Stimulated activated CD4-positive, alpha-beta T cell treated with anti-CD3 and anti-CD28 coated beads, Interleukin-1b, Interleukin-23, amount 100 ng/mL, for 24 hours (primary cell): Measurements from ENCODE around the gene LTBR.

Experiments
- DNase-seq, 4 experiments: peaks; one replicate each; pipeline ENCODE4 v3.0.0-alpha.2; 2020; ENCODE audit warnings: low read depth in 4 of 4, low spot score in 1 of 4

The LTBR gene

DNA sequence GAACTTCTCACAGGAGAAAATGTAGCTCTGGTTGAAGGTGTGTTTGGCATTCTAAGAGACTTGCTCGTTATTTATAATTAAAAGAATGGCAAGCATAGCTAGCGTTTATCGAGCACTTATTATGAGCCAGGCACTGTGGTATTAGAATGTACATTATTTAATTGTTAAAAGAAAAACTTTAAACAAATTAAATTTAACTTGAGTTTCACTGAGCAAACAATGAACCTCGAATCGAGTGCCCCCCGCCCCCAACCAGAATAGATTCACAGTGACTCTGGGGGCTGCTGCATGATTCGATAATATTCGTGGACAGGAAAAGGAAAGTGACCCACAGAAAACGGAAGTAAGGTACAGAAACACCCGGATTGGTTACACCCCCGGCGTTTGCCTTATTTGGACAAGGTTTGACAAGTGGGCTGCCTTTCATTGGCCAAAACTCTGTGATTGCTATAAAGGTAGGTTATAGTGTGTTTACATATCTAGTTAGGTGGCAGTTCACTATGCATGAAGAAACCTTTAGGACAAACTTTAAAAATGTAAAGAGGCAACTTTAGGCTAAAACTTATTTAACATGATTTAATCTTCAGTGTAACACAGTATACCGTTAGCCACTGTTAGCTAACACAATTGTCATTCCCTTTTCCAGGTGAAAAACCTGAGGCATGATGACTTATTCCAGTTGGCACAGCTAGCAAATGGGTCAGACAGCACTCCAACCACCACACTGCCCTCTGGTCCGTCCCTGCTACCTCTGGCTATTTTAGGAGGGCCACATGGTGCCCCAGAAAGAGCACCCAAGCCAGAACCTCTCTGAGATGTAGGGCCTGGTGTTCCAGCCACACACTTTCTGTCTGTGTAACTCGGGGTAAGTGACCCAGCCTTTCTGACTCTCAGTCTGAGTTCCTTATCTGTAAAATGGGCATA lies 15.7 kb upstream of the LTBR start:
- no peak for DNase-seq

DNA sequence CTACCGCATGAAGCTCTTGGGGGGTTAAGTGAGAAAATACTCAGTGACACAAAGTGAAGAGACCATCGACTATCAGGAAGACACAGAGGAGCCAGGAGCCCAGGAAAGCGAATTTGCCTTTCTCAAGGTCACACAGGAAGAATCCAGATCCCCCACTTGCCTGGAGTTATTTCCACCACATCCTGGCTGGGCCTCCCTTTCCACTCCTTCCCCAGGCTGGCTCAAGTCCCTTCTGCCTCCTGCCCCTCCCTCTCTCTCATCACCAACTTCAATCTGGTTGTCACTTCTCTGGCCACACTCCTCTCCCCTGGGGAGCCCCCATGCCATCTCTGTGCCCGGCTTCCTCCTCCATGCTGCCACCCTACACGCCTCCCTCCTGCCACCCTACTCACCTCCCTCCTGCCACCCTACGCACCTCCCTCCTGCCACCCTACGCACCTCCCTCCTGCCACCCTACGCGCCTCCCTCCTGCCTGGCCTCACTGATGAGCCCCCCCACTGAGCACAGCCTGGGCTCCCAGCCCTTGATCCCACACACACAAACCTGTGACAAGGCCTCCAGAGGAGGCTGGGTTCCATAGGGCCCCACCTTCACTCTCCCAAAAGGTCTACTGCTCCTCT lies 14.9 kb upstream of the LTBR start:
- no peak for DNase-seq

DNA sequence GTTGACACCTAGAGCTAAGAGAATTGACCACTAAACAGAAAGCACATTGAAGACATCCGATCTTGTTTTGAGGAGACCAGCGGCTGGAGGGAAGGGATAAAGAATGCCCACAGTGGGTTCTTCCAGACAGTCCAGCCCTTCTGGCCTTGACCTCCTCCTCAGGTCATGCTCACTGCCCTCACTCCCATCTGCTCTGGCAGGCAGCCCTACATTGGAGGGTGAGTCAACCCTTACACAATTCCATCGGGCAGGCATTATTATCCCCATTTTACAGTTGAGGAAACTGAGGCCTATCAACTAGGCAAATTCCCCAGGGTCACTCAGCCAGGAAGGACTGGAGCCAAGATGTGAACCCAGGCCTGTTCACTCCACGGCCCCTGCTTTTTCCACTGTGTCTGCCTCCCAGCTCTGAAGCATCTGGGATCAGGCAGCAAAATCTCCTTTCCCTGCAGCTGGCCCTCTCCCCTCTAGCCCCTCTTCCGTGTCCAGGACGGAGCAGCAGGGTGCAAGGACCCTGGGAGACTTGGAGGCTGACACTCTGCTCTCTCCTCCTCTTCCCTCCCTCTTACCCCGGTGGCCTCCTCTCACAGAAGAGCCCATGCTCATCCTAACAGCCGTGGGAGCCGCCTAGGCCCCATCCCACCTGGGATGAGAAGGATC lies 13.9 kb upstream of the LTBR start:
- no peak for DNase-seq

DNA sequence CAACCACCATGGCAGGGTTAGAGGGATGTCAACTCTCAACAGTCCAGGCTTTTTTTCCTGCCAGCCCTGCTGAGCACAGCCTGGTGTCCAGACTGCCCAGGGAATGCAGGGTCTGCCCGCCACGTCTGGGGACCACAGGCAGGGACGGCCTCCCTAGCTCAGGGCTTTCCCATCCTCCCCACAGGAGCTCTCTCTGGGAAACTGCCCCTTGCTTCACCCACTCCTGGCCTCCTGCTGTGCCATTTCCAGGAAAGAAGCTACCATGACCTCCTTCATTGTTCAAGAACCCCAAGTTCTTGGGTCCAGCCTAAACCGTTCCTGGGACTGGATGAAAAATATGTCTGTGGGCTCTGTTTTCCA lies 13.4 kb upstream of the LTBR start:
- no peak for DNase-seq

DNA sequence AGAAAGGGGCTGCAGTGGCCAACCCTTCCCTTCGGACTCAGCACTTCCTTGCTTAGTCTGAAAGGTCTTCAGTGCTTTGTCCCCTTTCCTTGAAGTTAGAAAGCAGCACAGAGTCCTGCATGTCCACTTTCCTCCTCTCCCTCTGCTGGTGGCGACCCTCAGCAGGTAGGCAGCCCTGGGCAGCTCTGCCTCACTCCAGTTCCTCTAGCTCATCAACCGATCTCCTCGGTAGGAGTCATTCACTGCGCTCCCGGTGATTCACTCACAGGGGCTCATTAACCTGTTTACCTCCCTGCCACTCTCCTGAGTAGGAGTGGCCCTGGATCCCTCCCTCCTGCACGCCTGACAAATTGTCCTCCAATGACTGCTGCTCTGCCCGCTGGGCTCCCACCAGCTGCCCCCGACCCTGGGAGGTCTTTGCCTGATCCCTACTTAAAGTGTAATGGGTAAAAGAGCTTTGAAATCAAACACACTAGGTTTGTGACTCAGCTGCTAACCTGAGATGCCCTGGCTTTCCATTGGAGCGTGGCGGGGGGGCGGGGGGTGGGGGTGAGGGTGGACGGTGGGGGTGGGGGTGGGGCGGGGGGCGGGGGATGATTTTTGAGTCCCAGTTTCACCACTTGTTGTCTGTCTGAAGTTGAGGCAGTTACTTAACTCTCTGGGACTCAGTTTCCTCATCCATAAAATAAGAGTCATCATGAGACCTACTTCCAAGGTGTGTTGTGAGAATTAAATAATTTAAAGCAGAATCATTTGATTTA lies 12.8 kb upstream of the LTBR start:
- DNase-seq = no peak

DNA sequence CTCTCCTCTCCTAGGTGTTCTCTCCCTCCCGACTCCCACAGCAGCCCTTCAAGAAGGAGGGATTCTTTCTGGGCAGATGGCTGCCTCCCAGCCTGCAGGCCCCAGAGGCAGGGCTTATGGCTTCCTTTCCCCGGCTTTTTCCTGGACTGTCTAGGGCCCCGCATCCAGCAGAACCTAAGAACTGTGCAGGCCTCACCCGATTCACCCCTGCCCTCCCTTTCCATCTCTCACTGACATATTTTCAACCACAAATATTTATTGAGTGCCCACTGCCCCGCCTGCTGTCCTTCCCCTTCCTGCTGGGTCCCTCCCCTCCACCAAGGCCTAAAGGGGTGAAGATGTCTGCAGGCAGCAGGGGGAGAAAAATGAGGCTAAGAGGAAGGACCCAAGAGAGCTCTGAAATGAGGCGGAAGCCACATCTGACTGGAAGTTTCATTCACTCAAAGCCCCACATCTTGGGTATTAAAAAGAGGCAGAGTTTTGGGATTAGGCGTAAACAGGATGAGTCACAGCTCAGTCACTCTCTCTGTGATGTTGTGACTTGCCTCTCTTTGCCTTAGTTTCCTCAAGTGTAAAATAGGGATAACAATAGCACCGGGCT lies 11.5 kb upstream of the LTBR start:
- DNase-seq = no peak

DNA sequence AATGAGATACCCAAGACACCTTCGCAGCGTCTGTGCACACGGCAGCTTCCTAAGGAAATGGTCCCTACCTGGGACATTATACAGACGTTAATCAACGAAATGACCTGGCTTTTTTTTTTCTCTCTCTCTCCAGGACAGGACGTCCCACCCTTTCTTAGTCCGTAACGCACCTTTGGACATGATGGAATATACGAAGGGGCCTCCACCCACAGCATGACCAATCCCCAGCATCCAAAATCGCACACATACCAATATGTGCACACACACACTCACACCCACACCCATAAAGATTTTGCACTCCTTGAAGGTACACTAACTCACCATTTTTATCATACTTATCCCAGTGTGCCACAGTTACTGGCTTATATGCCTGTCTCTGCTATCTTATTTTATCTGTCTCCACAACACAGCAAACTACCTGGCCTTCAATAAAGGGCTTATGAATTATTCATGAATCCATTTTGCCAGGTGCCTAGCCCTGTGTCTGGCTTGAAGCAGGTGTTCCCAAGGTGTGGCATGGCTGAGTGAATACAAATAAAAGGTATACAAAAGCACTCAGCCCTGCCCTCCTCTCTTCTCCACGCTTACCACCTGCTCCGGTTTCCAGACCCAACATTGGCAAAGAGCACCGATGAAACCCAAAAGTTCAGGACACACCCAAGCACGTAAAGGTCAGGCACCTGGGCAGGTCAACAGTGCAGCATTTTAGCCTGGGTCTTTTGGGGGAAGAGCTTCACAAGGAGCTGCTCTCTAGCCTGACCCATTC lies 10.8 kb upstream of the LTBR start:
- no peak for DNase-seq

DNA sequence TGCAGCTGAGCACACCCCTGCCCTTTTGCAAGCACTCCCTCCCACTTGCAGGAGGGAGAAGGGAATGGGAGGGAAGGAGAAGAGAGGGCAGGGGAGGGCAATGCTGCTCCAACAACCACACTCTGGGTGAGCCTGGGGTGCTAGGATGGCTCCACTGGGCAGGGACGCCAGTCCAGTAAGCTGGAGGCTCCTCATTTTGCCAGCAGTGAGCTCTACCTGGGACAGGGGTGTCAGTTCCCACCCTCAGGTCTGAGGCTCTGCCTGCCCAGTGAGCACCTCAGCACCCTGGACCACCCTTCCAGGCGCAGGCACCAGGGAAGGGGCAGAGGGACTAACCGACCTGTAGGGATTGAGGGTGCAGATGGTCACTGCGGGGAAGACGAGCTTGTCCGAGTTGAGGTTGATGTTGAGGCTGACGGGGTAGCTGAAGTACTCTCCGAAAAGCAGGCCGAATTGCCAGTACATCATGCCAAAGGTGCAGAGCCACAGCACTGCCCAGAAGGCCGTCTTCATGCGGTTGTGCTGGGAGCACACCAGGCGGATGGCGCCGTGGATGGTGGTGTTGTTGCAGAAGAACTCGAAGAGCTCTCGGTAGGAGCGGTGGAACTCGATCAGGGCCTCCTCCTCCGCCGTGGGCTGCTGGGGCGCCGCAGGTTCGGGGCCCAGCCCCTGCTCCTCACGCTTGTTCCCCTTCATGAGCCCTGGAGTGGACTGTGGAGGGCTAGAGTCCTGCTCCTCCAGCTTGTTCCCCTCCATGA lies 9.8 kb upstream of the LTBR start:
- no peak for DNase-seq

DNA sequence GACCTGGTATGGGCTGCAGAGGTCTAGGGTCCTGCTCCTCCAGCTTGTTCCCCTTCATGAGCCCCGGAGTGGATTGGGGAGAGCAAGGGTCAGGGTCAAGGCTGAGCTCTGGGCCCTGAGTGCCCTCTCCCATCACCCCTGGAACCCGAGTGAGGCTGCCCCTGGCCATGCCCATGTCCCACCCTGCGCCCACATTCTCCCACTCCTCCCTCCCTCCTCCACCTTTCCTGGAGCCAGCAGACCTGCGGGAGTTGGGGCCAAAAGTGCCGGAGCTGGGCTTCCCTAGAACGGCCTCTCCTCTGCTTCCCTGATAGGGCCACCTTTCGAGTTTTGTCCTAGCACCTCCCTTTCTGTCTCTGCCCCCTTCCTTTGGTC lies 9.2 kb upstream of the LTBR start:
- no peak for DNase-seq

DNA sequence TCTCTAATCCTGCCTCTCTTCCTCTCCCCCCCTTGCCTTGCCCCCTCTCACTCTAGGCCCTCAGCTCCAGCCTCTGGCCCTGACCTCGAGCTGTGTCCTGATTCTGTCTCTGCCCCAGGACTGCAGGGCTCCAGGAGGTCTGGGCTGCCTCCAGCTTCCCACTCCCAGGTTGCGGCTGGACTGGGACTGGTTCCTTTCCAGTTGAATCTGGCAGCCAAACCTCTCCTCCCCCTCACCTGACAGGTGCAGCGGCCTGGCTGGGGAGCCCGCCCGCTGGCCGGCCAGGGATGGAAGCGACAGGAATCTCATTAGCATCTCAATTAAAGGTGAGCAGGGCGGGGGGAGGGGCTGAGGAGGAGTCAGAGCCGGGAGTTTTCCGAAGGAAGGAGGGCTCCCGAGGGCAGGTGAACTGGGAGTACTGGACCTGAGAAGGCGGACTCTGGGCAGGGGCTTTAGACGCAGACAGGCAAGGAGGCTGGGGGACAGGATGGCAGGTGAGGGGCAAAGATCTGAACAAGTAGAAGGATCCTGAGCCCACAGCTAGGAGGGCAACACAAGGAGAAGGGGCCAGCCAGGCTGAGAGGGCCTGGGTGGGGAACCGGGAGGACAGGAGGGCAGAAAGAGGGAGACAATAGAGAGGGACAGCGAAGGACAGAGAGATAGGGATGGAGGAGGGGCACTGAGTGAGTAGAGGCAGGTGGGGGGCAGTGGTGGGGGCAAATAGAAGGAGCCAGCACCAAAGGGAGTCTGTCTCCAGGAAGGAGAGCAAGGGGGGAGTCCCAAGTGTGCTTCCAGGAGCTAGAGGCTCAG lies 8.5 kb upstream of the LTBR start, which contains the start of gene SCNN1A:
Gene SCNN1A, minus strand, starts transcription at position 295 of the 810 bp plus-strand sequence. CDS start 780 bp downstream, outside the sequence.
- DNase-seq = no peak

DNA sequence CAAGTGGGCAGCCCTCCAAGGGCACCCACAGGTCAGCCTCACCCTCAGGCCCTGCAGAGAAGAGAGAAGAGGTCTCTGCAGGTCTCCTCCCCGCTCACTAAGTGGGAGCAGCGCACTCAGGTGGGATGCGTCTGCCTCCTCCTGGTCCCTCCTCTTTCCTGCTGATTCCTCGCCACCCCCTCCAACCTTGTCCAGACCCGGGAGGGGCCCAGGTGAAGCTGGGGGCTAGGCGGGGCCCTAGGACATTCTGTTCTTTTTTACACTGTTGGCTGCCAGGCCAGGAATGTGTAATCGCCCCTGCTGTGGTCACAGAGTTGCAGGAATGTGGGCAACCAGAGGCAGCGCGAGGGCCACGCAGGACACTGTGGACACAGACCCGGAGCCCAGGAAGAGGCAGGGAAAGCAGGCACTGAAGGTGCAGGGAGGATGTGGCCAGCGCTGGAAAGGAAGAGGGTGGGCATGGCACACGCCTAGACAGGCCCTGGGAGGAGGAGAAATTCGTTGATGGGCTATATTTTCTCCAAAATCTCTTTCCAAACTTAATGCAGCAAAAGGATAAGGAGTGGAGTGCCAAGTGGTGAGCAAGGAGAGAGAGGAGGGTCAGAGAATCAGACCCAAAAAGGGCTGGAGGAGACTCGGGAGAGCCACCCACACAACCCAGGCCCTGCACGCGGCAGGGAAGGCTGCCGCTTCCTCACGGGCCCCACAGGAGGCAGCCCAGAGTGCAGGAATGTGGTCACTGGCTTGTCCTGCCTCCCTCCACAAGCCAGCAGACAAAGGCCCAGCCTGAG lies 7.7 kb upstream of the LTBR start:
- no peak for DNase-seq

DNA sequence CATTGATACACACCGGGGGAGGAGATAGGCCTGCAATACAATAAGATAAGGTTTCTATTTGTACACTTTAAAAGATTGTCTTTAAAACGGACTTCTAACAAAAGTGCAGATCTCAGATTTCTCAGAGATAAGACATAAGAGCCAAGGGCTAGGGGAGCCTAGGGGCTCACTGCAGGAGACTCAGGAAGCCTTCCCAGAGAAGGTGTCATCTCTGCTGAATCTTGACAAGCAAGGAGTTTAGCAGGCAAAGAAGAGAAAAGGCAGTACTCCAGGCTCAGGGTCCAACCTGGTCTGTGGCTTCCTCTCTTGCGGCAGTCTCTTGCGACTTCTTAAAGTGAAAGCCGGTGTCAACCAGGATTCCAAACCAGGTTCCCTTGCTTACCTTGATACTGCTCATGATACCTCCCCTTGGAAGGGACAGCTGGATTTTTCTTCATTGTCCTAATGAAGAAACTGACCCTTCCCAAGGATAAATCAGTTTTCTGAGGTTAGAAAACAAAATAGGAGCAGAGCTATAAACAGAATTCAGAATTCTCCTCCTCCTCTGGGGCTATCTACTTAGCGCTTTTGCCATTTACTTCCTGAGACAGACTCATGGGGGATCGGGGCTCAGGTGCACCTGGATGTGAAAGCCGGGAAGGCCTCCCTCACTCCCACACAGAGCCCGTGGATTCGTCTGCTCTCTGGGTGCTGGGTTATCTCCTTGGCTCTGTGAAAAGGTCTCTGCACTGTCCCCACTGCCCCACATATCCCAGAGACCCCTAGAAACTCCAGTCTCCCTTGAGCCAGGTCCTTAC lies 6.9 kb upstream of the LTBR start:
- DNase-seq = no peak

DNA sequence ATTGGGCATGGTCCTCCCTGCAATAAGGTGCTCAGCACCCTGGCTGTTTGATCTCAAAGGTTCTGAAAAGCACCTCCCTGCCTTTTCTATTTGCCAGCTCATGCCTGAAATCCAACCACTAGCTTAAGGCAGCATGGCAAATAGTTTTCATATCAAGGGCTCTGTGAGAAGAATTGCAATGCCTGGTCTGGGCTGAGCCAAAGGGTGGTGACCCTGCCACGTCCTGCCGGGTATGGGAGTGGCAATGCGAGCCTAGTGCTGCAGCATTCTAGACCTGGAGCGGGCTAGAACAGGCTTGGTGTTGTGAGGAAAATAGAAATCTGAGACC lies 6.3 kb upstream of the LTBR start:
- no peak for DNase-seq

DNA sequence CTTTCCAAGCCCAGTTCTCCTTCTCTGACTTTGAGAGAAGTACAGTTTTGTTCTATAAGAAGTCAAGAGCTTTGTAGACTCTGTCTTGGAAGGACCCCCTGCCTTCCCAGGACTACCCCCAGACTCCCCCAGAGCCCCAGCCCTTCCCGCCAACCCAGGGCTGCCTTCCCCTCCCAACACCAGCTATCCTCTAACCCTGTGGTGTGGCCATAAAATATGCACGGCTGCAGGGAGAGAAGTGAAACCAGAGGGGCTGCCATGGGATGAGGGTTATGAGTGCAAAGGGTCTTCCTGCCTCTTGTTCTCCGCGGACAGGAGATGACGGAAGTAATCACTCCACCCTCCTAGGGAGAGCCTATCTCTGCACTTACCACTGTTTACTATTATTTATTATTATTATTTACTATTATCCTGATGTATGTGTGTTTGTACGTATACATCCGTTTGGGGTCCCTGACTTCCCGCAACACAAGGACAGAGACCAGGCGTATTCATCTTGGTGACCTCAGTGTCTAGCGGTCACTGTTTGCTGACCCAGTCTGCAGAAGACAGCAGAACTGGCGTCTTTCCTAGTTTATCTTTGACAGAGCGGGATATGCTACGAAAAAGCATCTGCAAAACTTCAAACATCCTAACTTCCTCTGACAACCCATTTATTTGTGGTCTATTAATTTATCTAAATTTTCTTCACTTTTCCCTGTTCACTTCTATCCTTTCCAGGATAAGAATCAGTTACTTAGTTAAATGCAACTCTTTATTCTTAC lies 5.1 kb upstream of the LTBR start:
- no peak for DNase-seq

DNA sequence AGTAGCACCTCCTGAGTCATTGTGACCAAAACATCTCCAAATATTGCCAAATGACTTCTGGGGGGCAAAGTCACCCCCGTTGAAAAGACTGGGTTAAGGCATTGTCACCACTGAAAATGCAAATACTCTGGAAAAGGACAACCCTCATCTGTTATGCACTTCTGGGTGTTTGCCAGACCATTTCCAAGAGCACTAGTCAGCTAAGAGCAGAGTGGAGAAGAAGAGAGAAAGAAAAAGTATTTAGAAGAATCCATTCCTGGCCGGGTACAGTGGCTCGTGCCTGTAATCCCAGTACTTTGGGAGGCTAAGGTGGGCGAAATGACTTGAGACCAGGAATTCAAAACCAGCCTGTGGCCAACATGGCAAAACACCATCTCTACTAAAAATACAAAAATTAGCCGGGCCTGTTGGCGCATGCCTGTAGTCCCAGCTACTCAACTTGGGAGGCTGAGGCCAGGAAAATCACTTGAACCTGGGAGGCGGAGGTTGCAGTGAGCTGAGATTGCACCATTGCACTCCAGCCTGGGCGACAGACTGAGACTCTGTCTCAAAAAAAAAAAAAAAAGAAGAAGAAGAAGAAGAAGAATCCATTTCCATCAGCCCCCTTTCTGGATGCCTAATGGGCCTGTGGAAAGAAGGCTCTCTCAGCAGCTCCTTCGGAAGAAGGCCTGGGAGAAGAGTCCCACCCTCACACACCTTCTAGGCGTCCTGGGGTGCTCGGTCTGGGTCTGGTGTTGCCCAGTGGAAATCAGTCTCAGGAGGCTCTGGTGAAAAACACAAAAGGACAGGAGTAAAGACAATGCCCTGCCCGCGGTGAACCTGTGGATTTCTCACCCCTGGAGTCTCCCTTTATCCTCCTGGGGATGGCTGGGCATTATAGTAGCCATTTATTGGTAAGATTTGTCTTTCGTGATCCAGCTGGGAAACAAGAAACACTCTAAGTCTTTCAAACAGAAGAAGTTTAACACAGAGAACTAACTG lies 3.5 kb upstream of the LTBR start:
- no peak for DNase-seq
